HG03378 (cell line): ENCODE measurements around the gene SFRP4.
A peak's percentile ranks its signal among the peaks of the same experiment; 100 is the strongest.
"Not testable (repeated sequence)": the region's sequence is repeated elsewhere in the genome, so short reads cannot be mapped to it uniquely, and the experiment has no call there.

ENCODE experiments used
- ATAC-seq: cut with Tn5 transposase; IDR thresholded peaks from one replicate; pipeline ENCODE4 v1.9.1; 2021; ENCODE audit warnings: mild to moderate bottlenecking, moderate library complexity; ENCODE audit not compliant: unreplicated experiment

Gene SFRP4

DNA sequence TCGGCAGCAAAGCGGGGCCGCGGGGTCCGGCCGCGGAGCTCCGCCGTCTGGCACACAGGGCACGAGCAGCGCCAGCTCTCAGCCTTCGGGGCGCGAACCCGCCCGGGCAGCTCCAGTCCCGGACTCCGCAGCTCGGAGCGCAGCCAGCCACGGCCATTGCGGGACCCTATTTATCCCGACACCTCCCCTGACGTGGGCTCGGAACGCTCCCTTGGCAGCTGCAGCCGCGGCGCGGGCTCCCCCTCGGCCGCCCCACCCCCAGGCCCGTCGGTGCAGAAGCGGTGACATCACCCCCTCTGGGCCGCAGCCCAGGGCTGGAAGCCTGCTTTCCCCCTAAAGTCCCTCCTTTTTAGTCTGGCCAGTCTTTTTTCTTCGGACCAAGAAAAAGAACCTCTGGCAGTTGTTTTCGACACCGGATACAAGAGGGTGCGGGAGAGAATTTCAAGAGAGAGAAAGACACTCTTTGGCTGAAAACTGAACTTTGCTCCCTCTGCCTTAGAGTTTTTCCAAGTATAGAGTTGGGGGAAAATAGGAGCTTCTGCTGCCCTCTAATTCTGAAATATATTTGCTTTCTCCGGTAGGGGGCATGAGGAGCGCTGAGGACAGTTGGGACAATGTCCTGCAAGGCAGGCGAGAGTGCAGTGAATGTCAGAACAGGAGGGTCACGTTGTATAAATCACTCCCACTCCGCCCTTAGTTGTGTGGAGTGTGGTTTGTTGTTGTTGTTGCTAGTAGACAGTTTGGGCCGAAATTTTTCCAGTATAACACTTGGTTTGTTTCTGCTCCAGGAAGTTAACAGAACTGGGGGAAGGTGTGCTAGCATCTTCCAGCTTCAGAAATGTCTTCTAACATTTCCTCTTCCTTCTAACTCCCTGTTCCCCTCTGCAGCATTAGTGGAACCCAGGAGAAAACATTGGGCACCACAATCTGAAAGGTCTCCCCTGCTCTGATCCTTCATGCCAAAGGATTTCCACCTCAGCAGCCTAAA lies at the start of gene SFRP4:
Gene SFRP4, minus strand, starts transcription at position 145 of the 988 bp plus-strand sequence. CDS start 280 bp downstream, outside the sequence.
- ATAC-seq: peak; percentile 34

DNA sequence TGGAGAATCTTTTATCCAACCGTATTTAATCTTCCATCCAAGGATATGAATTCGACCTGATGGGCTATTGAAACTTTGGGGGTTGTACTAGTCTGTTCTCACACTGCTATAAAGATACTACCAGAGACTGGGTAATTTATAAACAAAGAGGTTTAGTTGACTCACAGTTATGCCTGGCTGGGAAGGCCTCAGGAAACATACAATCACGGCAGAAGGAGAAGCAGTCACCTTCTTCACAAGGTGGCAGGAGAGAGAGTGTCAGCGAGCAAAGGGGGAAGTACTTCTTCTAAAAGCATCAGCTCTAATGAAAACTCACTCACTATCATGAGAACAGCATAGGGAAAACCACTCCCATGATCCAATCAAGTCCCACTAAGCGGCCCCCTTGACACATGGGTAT lies 47.6 kb upstream of the SFRP4 start:
- ATAC-seq: no peak

DNA sequence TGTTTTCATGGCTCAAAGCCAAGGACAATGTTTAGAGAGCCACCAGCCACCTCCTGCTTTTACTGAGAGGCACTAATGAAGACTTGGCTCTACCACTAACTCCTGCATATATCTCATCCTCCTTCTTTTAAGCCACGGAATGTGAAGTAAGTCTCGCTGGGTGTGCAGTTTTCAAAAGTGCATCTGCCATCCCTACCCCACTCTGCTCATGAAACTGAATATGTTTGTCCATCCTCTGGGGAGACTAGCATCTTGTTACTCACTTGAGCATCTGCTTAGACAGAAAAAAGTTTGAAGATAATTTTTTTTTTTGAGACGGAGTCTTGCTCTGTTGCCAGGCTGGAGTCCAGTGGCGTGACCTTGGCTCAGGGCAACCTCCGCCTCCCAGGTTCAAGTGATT lies 44.6 kb upstream of the SFRP4 start:
- ATAC-seq: no peak

DNA sequence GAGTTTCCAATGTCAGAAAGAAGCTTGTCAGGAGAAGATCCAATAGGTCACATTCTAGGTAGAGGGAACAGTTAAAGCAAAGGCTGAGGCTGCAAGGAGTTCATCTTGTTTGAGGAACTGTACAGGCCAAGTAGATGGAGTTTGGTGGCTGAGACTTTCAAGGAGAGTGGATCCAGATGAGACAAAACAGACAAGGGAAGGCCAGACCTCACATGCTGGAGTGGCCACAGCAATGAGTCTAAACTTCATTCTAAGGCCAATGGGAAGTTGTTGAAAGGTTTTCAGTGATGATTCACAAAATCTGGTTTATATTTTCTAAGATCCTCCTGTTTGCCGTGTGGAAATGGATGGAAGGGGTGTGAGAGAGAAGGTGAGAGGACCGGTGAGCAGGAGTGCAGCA lies 43.9 kb upstream of the SFRP4 start:
- ATAC-seq: no peak

DNA sequence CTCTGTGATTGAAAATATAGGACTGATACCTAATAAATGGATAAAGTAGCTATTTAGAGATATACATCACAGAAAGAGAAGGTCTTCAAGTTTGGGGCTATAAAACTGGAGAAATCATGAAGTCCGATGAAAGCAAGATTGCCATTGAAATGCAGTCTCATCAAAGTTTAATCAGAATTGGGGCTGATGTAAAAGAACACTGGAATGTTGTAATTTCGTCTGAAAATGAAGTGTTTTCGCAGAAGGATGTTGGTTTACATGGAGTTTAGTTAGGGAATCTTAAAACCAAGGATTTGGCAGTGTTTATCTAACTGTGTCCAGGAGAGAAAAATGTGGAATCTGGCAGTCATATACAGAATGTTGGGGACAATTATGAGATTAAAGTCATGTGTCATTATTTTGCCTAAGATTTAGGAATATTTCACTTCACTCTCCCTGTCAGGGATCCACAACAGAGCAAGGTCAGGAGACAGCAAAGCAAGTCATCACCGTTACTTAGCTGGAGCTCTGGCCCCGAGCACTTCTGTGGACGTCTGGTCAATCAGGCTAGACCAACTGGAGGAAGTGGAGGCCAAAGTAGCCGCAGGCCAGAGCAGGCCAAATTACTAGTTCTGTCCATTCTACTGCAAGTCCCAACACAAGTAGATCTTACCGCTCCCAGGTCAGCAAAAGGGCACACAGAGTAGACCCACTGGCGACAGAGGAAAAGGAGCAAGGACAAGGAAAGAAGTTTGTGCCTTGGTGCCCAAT lies 40.8 kb upstream of the SFRP4 start:
- ATAC-seq: no peak

DNA sequence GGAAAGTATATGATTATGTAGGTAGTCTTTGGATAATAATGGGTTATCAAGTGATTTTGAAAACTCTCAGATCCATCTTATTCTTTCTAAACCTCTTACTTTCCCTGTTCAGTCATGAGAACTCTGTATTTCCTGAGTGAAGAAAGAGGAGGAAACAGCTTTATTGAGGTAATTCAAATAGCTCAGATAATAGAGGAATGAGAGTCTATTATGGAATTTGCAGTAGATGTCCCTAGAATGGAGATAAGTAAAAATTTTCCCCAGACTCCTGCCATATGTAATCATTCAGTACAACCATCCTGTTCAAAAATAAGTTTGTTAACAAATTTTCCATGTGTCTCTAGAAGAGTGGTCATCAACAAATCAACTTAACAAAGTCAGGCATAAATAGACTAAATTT lies 40.2 kb upstream of the SFRP4 start:
- no peak for ATAC-seq

DNA sequence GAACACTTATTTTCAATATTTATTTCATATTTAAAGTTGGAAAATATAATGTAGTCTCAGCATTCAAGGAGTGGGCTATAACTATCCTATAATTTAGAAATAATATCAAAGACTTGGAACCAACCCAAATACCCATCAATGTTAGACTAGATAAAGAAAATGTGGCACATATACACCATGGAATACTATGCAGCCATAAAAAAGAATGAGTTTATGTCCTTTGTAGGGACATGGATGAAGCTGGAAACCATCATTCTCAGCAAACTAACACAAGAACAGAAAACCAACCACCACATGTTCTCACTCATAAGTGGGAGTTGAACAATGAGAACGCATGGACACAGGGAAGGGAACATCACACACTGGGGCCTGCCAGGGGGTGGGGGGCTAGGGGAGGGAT lies 37.6 kb upstream of the SFRP4 start:
- ATAC-seq: not testable (repeated sequence)

DNA sequence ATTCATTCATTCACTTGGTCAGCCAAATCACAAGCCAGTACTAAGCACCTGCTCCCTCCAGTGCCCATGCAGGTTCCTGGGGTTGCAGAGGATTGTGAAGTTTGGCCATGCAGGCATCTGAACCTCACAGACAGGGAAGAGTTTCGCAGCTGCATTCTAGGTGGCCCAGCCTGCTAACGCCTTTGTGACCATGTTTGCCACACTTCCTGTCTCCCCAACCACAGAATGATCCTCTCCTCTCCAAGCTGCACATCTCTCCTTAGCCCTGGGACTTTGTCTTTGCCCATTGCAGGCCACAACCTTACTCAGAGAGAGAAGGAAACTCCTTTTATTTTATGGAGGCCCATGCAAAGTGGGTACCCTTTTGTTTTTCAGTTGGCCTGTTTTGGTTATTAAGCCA lies 35.6 kb upstream of the SFRP4 start:
- ATAC-seq: no peak

DNA sequence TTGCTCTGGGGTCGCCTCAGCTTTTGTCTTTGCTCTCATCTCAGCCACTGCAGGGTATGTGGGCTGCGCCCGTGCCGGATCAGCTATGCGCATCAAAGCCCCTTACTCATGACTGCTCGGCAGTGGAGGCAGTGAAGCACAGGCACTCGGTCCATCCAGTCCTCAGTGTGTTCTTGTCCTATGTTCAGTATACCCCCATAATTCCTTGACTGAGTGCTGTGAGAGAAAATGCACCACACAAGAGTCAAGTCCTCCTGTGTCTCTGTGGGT lies 31.3 kb upstream of the SFRP4 start:
- ATAC-seq: no peak

DNA sequence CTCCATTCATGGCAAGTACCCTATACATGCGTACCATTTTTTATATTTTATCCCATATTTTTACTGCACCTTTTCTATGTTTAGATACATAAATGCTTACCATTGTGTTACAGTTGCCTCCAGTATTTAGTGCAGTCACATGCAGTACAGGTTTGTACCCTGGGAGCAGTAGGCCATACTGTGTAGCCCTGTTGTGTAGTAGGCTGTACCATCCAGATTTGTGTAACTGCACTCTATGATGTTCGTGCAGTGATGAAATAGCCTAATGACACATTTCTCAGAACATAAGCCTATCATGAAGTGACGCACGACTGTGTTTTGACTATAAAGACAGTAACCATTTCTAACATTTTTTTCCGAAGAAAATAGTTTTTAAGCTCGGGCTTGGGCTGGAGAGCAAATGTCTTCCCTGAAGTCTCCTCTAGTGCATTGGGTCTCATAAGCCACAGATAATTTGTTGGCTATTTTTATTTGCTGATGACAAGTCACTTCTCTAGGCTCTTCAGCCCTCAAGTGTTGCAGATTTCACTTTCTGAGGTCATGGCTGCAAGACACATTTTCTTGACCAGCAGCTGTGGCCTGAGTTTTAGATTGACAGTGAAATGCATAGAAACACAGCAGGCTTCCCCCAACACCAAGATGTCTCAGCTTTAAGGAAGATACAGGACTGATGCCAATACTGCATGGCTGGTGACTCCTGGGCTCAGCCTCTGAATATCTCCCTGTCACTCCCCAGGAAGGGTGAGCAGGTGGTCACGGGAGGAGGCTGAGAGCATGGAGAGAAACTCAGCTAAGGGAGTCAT lies 30.7 kb upstream of the SFRP4 start:
- no peak for ATAC-seq

DNA sequence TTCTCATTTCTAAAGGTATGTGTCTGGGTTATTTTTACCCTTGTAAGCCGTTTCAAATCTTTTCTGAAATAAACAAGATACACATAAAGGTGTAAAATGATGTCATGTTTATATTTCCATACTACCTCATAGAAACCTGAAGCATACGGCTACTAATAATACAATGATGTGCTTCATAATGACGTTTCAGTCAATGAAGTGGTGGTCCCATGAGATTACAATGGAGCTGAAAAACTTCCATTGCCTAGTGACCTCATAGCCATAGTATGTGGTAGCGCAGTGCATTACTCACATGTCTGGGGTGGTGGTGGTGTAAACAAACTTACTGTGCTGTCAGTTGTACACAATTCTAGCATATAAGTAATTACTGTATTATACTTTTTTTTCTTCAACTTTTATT lies 28.7 kb upstream of the SFRP4 start:
- ATAC-seq: no peak

DNA sequence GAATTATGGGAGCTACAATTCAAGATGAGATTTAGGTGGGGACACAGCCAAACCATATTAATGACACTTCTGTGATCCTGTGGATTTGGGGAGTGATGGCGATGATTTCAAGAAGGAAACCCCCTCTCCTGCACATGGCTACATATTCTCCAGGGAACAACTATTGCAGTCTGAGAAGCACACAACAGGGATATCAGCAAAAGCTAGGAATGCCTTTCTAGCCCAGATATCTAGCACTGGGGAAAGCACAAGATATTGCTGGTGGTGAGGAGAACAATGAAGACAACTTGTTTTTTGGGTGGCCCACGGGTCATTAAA lies 28.1 kb upstream of the SFRP4 start:
- ATAC-seq: no peak

DNA sequence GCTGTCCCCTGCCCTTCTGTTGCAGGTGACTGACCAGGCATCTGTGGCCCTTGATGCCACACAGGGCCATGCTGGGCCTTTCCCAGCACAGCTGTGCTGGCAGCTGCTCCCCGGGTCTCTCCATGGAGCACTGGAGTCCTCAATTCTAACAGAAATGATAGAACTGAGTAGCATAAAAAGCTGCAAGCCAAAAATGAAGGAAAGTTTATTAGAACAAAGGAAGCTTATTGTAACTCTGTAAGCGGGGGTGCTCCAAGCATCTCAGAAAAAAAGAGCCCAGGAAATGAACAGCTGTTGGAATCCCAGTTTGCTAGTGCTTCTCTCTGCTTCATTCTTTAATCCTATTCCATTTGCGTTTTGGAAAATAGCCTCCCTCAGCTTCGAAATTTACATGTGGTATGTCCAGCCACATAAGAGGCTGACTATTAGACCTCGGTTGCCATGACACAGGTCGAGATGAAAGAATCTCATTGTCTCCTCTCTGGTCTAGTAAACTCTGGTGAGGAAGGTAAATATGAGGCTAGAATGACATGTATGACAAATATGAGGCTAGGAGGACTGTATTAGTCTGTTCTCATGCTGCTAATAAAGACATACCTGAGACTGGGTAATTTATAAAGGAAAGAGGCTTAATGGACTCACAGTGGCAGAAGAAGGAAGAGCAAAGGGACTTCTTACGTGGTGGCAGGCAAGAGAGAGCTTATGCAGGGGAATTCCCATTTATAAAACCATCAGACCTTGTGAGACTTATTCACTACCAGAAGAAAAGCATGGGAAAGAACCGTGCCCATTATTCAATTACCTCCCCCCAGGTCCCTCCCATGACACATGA lies 27.5 kb upstream of the SFRP4 start:
- no peak for ATAC-seq

DNA sequence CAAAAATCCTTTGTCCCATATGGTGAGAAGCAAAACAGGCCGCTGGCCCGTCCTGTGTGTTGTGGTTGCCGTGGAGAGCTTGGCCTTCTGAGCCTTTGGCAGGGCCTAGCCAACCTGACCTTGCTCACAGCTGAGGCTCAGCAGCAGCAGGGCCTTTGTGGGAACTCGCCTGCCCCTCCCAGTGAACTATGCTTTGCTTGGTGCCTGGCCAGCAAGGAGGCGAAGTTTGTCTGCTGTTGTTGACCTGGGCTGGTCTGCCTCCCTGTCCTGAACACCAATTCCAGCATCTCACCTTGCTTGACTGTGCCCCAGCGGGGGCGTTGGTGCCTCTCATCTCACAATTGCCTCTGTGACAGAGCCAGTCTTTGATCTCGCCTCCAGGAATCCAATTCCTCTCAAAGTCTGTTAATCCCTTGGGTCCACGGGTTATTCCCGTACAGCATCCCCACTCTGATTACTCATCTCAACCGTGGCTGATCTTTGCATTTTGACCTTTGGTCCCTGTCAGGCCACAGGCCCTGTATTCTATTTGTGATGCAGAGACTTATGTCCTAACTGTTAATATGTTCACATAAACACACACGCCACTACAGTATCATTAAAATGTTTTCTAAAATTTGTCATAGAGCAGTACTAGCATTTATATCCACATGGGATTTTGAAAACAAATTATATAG lies 26.5 kb upstream of the SFRP4 start:
- ATAC-seq: no peak

DNA sequence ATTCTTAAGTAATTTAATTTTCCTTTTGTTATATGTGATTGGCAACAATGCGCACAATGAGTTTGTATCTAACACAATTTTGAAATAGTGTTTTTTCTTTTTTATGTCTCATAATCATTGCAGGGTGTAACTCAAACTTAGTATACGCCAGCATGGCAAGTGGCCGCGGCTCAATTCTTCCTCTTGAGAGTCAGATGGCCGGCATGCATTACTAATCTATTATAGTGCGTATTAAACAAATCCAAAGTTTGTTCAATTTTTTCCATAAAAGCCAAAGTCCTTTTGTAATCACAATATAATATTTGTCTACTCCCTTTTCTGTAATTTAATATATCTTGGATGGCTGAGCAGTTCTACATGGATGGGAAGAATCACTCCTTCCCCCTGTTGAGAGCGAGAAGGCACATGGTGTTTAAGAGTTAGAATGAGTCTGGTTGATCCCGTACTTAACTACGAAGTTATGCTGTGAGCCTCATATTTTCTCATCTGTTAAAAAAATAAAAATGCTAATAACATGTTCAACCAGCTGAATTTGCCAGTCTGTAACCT lies 16.5 kb upstream of the SFRP4 start:
- no peak for ATAC-seq

DNA sequence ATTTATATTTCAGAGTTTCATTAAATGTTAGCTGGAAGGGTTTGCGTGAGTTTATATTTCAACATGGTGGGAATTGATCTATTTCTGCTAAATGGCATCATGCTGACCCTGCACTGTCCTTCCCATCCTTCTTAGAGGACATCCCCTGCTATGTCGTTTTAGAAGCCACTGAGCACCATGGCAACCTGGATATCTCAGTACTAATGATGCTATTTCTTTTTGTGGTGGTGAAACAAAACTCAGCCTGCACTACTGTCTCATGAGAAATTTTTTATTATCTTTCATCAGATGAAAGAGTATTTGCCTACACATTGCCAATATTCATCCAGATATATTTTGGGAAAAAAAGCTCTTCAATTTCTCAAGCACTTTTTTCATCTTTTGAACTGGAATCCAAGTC lies 15.9 kb upstream of the SFRP4 start:
- ATAC-seq: no peak

DNA sequence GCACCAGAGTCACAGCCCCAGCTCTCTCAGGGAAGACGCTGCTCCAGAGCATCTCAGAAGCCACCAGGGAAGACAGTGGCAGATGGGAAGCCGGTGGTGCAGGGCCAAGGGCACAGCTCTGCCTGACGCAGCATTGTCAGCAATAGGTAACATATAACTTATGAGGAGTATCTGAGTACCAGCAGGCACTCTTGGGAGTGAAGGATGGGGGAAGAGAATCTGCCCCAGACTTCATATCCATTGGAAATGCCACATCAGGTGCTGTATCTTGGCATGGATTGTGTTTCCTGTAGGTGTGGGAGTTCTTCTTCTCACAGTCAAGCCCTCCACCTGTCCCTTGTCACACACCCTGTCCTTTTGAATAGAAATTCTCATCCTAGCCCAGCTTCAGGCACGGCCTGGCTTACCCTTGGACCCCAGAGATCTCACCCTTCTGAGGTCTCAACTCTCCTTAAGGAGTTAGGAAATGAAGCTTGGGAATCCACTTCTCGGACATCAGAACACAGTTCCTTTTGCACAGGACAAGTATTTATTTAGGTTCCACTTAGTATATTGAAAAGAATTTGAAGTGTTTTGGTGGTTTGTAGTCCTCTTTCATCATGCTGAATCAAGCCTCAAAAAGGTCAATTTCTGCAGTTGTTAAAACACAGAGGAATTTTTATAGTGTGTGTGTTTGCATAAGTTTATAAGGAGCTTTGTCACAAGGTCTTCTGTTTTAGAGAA lies 13.8 kb upstream of the SFRP4 start:
- ATAC-seq: no peak

DNA sequence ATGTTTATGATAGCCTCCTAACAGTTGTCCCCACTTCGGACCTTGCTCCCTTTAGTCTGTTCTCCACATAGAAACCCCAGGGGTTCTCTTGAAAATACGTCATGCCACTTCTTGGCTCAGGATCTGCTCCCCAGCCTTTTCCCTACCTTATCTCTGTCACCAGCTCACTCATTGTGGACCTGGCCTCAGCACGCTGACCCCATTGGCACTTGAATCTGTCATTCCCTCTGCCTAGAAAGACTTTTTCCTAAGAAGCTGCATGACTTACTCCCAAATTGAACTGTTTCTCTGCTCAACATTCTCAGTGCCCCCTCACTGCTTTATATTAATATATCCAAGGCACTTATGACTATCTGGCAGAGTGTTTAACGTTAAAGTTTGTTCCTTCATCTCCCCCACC lies 12.3 kb upstream of the SFRP4 start:
- no peak for ATAC-seq

DNA sequence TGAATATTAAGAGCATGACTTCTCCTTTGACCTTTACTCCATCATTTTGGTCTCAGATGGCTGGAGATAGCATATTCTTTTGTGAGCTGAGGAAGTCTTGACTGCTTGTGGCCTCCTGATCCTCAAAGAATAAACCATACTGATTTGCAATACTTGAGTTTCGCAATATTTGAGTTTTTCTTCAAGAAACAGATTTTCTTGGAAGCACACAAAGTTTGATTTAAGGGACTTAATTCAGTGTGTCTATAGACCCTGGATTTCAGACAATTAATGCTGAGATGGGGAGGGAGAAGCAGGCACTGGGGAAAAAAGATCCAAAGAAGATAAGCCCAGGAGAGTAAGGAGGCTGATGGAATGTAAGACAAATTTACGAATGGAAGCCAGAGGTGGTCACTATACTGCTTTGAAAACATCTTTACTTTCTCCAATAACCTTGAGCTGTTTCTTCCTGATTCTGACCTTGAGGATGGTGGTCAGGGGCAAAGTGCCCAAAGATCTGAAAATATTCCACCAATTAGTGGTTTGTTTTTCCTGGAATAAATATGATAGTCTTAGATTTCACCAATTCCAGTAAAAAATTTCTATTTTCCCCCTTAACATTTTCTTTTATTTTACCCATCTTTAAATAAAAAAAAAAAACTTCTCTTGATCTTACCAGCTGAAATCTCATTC lies 11.3 kb upstream of the SFRP4 start:
- ATAC-seq: no peak
